Right cardiac atrium (tissue), 5 donors: ENCODE data around the gene MFSD11. TPM values are rescaled to one million over a fixed set of nuclear protein-coding genes. Genes with fewer than 3 reads are reported as not detected.
"Not testable (repeated sequence)": the region's sequence is repeated elsewhere in the genome, so short reads cannot be mapped to it uniquely, and the experiment has no call there.

Experiments used
- ATAC-seq, 2 donors: fragments of 200-7000 bp; cut with Tn5 transposase; one replicate each; pipeline versions ENCODE4 v1.8.0 to v1.9.1; 2020; ENCODE audit warnings: moderate library complexity in 2 of 2, mild to moderate bottlenecking in 1 of 2
- DNase-seq, 3 donors: peaks; one replicate each; pipeline ENCODE4 v3.0.0-alpha.2; 2020
- H3K27ac ChIP-seq: one replicate; pipeline ENCODE4 v1.5.1; 2013; ENCODE audit warnings: mild to moderate bottlenecking, low read length, control low read depth, moderate library complexity
- H3K27me3 ChIP-seq: one replicate; pipeline ENCODE4 v1.6.1; 2013; ENCODE audit not compliant: control insufficient read depth, insufficient read depth
- H3K4me1 ChIP-seq: one replicate; pipeline ENCODE4 v1.6.1; 2013; ENCODE audit warnings: low read length; ENCODE audit not compliant: control insufficient read depth, insufficient read depth
- H3K4me3 ChIP-seq: one replicate; pipeline ENCODE4 v1.5.1; 2013; ENCODE audit warnings: low read length, control low read depth
- H3K9me3 ChIP-seq: one replicate; pipeline ENCODE4 v1.6.1; 2013; ENCODE audit warnings: low read length; ENCODE audit not compliant: control insufficient read depth
- WGBS: extraction: QIAGEN DNeasy Blood & Tissue Kit; methylation state at CpG from one replicate; pipeline ENCODE4 v1.1.7; 2013; 5-methylcytosine and 5-hydroxymethylcytosine counted together
- intact Hi-C, 4 donors: fragments of 100-400 bp; cut with DNase I; formaldehyde crosslinking; loops; one replicate each; pipeline versions ENCODE4 v1.11.0 to v1.14.0; 2022 to 2023
- polyA plus RNA-seq: library from polyadenylated mRNA; stranded (reverse); fragments of 200-250 nt; gene quantifications from one replicate; pipeline ENCODE4 v1.2.3, GENCODE V29; 2013
- total RNA-seq, 4 donors: library from RNA; stranded (reverse); fragmentation: NEBNext Ultra II Directional; extraction: Animal tissue kit (Norgen Biotek cat#: 25700); gene quantifications; one replicate each; pipeline ENCODE4 v1.2.1, GENCODE V29; 2021
- donor health status: healthy with polysubstance abuse.
- donor health status: DM: no; HTN: yes; CAD: no.
- donor health status: DM: no; HTN: no; CAD: no.
- donor health status: DM: no; HTN: yes; CAD: no; lungs with severe emphysema.
- donor health status: DM: yes; HTN: yes; CAD: no.

The MFSD11 gene
- total and polyA plus RNA-seq, 5 donors, result 16.2 to 40.2 (median 31.2) TPM

GRCh38 chr17:76755285-76755684 is 17.4 kb downstream of the MFSD11 start:
- H3K27me3 ChIP-seq, result no peaks in the 10 kb centered on the region
- no peaks in the 10 kb centered on the region for H3K4me1 ChIP-seq
- no peak overlapping the region for H3K4me3 ChIP-seq
- H3K27ac ChIP-seq, result no peak overlapping the region
- no peaks in the 10 kb centered on the region for H3K9me3 ChIP-seq
- intact Hi-C loops, result no loop called here
- whole genome bisulfite sequencing, result 76% methylated on average over 2 of the region's 2 CpGs
- DNase-seq (no peak), ATAC-seq (no peak)

DNA sequence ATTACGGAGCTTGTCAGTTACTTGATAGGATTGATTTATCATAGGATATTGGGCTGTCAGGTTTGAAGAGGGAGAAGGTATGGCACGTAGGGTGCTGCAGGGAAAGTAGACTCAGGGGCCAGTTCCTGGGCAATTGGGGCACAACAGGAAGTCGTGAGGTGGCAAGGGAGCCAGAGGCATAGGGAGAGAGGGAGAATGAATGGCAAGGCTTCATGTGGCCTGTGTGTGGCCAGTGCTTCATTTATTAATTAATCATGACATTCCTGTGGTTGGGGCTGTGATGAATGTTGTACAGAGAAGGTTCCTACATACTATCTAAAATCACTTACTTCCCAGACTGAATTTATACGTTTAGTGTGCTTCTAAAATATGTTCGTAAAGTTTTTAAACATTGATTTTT is 19.3 kb downstream of the MFSD11 start:
- WGBS, result 93% methylated on average over 5 of the region's 5 CpGs
- no peak overlapping the region for H3K4me3 ChIP-seq
- no peaks in the 10 kb centered on the region for H3K4me1 ChIP-seq
- ATAC-seq, result no peak
- no peaks in the 10 kb centered on the region for H3K9me3 ChIP-seq
- intact Hi-C loops, result no loop called here
- no peak overlapping the region for H3K27ac ChIP-seq
- DNase-seq, result no peak
- H3K27me3 ChIP-seq, result no peaks in the 10 kb centered on the region

DNA sequence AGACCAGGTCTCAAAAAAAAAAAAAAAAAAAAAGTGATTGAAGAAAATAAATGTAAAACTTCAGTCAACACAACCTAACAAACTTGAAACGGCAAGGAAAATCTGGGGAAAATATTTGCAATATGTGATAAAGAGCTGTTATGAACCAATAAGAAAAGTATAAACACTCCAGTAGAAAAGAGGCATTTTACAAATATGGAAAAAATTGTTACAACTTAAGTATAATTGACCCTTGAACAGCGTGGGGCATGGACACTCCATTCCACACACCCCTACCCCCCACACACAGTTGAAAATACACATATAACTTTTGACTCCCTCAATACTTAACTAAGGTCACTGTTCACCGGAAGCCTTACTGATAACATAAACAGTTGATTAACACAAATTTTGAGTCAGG is 20.7 kb downstream of the MFSD11 start:
- 95% methylated on average over 3 of the region's 3 CpGs for WGBS
- no peak for ATAC-seq
- no peaks in the 10 kb centered on the region for H3K9me3 ChIP-seq

DNA sequence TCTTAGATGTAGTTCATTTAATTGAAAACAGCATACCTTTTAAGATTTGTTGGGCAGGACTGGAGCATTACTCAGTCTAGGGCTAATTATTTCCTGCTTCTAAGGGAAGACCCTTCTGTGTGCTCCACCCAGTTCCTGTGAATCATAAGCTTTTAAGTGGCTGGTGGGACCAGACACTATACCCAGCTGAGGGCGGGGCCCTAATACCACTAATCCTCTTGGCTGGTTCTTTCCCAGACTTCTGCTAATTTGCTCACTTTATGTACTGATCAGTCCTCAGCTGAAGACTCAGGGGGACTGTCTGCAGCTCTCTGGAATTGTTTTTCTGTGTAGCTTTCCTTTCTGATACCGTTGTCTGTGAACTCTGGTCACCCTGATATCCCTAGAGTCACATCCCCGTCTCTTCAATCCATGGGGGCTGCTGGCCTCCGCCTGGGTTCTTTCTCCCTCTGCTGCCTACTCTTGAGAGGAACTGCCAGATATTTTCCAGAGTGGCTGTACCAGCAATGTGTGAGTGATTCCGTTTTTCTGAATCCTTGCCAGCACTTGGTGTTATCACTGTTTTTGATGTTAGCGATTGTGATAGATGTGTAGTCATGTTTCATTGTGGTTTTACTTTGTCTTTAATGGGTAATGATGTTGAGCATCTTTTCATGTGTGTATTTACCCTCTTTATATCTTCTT is 35.1 kb downstream of the MFSD11 start:
- intact Hi-C loops, result no loop called here
- 39% methylated on average over 6 of the region's 6 CpGs for WGBS
- H3K4me1 ChIP-seq, result no peaks in the 10 kb centered on the region
- peak; percentile 69 to 96 for ATAC-seq
- H3K4me3 ChIP-seq, result no peak overlapping the region
- H3K27me3 ChIP-seq, result no peaks in the 10 kb centered on the region
- DNase-seq, result peak in 1 of 3 donors; percentile 42
- H3K27ac ChIP-seq, result no peak overlapping the region
- no peaks in the 10 kb centered on the region for H3K9me3 ChIP-seq

More for the DNA sequence above, 20.7 kb downstream of the MFSD11 start:
- intact Hi-C loops, result no loop called here
- Histone ChIP-seq H3K27me3 (no peaks in the 10 kb centered on the region), H3K4me1 (no peaks in the 10 kb centered on the region), H3K27ac (no peak overlapping the region), H3K4me3 (no peak overlapping the region)
- no peak for DNase-seq

- no peak for DNase-seq
- Histone ChIP-seq H3K4me1 (no peaks in the 10 kb centered on the region), H3K4me3 (no peak overlapping the region), H3K9me3 (no peaks in the 10 kb centered on the region), H3K27me3 (no peaks in the 10 kb centered on the region), H3K27ac (no peak overlapping the region)
- WGBS, result 84% methylated on average over 10 of the region's 10 CpGs
- intact Hi-C loops, result no loop called here
- no peak for ATAC-seq
Measured at GRCh38 chr17:76775021-76775600, 37.2 kb downstream of the MFSD11 start.

DNA sequence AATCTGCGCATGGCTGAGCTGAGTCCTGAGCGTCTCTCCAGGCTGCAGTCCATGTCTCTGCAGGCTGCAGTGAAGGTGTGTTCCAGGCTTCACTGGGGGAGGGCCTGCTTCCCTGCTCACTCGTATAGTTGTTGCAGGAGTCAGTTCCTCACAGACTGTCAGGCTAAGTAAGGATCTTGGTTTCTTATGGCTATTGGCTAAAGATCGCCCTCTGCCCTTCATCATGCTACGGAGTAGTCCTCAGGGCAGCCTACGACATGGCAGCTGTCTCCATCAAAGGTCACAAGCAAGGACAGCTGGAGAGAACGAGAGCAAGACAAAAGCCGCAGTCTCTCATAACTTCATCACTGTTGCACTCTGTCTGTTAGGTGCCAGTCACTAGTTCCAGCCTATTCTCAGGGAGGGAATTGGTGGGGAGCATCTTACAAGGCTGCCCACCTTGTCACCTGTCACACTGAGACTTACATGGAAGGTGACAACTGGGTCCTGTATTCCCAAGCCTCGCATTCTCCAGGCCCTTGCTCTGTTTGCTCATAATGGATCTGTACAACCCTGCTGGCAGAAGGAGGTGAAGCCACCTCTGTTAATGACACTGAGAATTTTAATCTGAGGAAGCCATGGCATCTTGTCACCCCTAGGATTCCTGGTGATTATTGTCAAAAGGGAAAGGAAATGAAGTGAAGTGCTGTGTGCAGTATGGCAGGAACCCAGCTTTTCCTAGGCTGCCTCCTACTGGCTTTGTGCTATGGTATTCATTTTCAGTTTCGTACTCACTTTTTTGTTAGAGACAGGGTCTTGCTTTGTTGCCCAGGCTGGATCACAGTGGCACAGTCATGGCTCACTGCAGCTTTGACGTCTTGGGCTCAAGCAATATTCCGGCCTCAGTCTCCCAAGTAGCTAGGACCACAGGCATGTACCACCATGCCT is 43.4 kb downstream of the MFSD11 start:
- intact Hi-C loops, result no loop called here
- H3K27me3 ChIP-seq, result no peaks in the 10 kb centered on the region
- WGBS, result 84% methylated on average over 12 of the region's 12 CpGs
- ATAC-seq, result peak in 1 of 2 donors; percentile 13
- no peaks in the 10 kb centered on the region for H3K9me3 ChIP-seq
- no peak overlapping the region for H3K4me3 ChIP-seq
- no peaks in the 10 kb centered on the region for H3K4me1 ChIP-seq
- DNase-seq, result no peak
- no peak overlapping the region for H3K27ac ChIP-seq

DNA sequence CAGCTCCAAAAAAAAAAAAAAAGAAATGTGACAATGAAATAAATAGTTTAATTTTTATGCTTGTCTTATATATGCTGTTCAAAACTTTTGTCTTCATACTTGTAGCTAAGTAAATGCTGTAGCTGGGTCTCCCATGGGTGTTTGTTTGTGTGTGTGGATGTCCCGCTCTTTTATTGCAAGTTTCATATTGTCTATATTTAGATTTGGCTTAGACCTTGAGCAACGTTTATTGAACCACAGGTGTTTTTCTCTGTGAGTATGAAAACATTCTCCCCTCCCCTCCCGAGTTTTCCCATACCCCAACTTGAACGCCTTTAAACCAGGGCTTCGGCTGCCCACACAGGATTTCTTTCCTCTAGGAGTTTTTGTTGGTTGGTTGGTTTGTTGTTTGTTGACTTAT is 45.2 kb downstream of the MFSD11 start:
- no peaks in the 10 kb centered on the region for H3K9me3 ChIP-seq
- ATAC-seq (no peak), DNase-seq (no peak)
- intact Hi-C loops, result no loop called here
- no peaks in the 10 kb centered on the region for H3K27me3 ChIP-seq
- WGBS, result 84% methylated on average over 5 of the region's 5 CpGs
- H3K4me3 ChIP-seq, result no peak overlapping the region
- no peaks in the 10 kb centered on the region for H3K4me1 ChIP-seq
- H3K27ac ChIP-seq, result no peak overlapping the region

DNA sequence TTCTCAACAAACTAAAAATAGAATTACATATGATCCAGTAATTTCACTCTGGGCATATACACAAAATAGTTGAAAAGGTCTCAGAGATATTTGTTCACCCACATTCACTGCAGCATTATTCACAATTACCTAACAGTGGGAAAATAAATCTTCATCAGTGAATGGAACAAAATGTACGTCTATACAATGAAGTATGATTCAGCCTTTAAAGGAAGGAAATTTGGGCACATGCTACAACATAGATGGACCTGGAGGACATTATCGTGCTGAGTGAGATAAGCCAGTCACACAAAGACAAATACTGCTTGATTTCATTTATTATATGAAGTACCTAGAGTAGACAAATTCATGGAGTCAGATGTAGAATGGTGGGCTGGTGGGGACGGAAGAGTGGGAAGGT is 47.0 kb downstream of the MFSD11 start:
- DNase-seq (no peak), ATAC-seq (no peak)
- Histone ChIP-seq H3K27ac (no peak overlapping the region), H3K4me3 (no peak overlapping the region), H3K9me3 (no peaks in the 10 kb centered on the region), H3K27me3 (no peaks in the 10 kb centered on the region), H3K4me1 (no peaks in the 10 kb centered on the region)
- intact Hi-C loops, result no loop called here
- 75% methylated on average over 3 of the region's 3 CpGs for WGBS

DNA sequence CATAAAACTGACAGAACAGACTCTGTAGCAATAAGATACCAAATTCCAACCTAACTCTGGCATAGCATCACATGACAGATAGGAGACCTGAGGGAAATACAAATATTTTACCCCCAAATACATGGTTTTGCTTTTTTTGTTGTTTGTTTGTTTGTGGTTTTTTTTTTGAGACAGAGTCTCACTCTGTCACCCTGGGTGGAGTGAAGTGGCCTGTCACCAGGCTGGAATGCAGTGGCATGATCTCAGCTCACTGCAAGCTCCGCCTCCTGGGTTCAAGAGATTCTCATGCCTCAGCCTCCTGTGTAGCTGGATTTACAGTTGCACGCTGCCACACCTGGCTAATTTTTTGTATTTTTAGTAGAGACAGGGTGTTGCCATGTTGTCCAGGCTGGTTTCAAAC is 49.9 kb downstream of the MFSD11 start:
- DNase-seq, intact Hi-C loops, H3K4me3 ChIP-seq, H3K27me3 ChIP-seq, H3K9me3 ChIP-seq, H3K4me1 ChIP-seq, H3K27ac ChIP-seq: not testable (repeated sequence)
- peak in 1 of 2 donors; percentile 43 for ATAC-seq
- 75% methylated on average over 2 of the region's 2 CpGs for WGBS

GRCh38 chr17:76789235-76789788 is 51.4 kb downstream of the MFSD11 start:
- Histone ChIP-seq H3K4me3 (no peak overlapping the region), H3K9me3 (no peaks in the 10 kb centered on the region), H3K27ac (no peak overlapping the region), H3K4me1 (no peaks in the 10 kb centered on the region), H3K27me3 (no peaks in the 10 kb centered on the region)
- ATAC-seq, result no peak
- WGBS, result 71% methylated on average over 8 of the region's 8 CpGs
- intact Hi-C loops, result no loop called here
- DNase-seq, result no peak
